Nephron progenitor cell (in vitro differentiated cells): ENCODE measurements around the gene PARP12.

ENCODE experiments used
- DNase-seq: peaks from one replicate; pipeline ENCODE4 v3.0.0; 2021
- H3K27ac Mint-ChIP-seq: 2 replicates; pipeline ENCODE4 v1.8.0; 2021; ENCODE audit warnings: mild to moderate bottlenecking, moderate library complexity, mixed read lengths
- H3K27me3 Mint-ChIP-seq: 2 replicates; pipeline ENCODE4 v1.8.0; 2021; ENCODE audit warnings: mild to moderate bottlenecking, low read depth, mixed read lengths; ENCODE audit not compliant: poor library complexity
- H3K36me3 Mint-ChIP-seq: 2 replicates; pipeline ENCODE4 v1.8.0; 2021; ENCODE audit warnings: low read depth, mixed read lengths
- H3K4me1 Mint-ChIP-seq: 2 replicates; pipeline ENCODE4 v1.8.0; 2021; ENCODE audit warnings: mixed read lengths
- H3K4me3 Mint-ChIP-seq: 2 replicates; pipeline ENCODE4 v1.8.0; 2021; ENCODE audit warnings: mild to moderate bottlenecking, moderate library complexity, mixed read lengths
- H3K9me3 Mint-ChIP-seq: 2 replicates; pipeline ENCODE4 v1.8.0; 2021; ENCODE audit warnings: mild to moderate bottlenecking, moderate library complexity, mixed read lengths
- TF ChIP-seq, protein P1 (sequence below): fragments of 200-600 bp; sonication (generic); IDR thresholded peaks from 2 replicates; pipeline ENCODE4 v1.5.0; 2021; ENCODE audit warnings: antibody characterized with exemption

Gene PARP12

GRCh38 chr7:139976838-139977656 lies 85.7 kb downstream of the PARP12 start:
- Mint-ChIP-seq H3K9me3 (no peaks in the 10 kb centered on the region), H3K27me3 (peaks cover 7% of the 10 kb centered on the region), H3K36me3 (no peaks in the 10 kb centered on the region), H3K27ac (peak overlapping the region; percentile 62), H3K4me1 (peaks cover 65% of the 10 kb centered on the region), H3K4me3 (no peak overlapping the region)
- TF ChIP-seq, protein P1, sequence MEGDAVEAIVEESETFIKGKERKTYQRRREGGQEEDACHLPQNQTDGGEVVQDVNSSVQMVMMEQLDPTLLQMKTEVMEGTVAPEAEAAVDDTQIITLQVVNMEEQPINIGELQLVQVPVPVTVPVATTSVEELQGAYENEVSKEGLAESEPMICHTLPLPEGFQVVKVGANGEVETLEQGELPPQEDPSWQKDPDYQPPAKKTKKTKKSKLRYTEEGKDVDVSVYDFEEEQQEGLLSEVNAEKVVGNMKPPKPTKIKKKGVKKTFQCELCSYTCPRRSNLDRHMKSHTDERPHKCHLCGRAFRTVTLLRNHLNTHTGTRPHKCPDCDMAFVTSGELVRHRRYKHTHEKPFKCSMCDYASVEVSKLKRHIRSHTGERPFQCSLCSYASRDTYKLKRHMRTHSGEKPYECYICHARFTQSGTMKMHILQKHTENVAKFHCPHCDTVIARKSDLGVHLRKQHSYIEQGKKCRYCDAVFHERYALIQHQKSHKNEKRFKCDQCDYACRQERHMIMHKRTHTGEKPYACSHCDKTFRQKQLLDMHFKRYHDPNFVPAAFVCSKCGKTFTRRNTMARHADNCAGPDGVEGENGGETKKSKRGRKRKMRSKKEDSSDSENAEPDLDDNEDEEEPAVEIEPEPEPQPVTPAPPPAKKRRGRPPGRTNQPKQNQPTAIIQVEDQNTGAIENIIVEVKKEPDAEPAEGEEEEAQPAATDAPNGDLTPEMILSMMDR, result no peak
- no peak for DNase-seq

DNA sequence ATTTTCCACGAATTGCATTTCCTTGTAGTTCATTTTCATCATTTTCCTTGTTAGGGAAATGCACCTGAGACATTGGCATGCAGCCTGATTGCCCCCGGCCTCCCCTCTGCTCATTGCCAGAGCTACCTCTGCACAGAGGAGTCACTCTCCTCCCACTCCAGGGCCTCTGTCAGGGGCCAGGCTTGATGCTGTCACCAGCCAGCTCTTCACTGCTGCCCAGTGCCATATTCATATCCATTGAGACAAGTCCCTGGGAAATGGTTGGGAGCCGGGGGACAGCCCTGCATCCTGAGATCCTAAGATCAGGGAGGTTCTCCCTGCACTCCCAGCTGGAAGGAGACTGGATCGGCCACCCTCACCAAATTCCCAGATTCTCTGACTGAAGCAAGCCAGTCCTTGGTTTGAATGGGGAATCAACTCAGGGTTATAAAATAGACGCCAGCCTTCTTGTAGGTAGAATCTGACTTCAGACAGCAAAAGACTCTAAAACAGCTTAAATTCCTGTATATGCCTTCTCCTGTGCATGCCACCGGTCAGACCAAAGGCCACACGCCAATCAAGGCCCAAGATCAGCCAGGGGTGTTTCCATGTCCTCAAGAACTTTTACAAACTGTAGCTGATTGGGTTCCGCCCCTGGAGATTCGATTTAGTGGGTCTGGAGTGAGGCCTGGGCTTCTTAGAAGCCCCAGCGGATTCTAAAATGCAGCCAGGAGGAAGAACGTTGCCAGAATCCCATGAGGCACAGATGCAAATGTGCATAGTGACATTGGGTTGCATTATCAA lies 86.5 kb downstream of the PARP12 start:
- Mint-ChIP-seq H3K4me3 (no peak overlapping the region), H3K9me3 (no peaks in the 10 kb centered on the region), H3K27ac (no peak overlapping the region), H3K4me1 (peaks cover 73% of the 10 kb centered on the region), H3K36me3 (no peaks in the 10 kb centered on the region), H3K27me3 (peaks cover 7% of the 10 kb centered on the region)
- DNase-seq, result no peak
- TF ChIP-seq, protein P1, result no peak

- Mint-ChIP-seq H3K27ac (no peak overlapping the region), H3K27me3 (peaks cover 7% of the 10 kb centered on the region), H3K4me3 (no peak overlapping the region), H3K4me1 (peaks cover 77% of the 10 kb centered on the region), H3K36me3 (no peaks in the 10 kb centered on the region), H3K9me3 (no peaks in the 10 kb centered on the region)
- DNase-seq, result no peak
- TF ChIP-seq, protein P1, result no peak
Observed at GRCh38 chr7:139974179-139974811, 88.5 kb downstream of the PARP12 start.
